HT-29 (cell line): ENCODE measurements around the gene SF3A1. TPM values are rescaled to one million over a fixed set of nuclear protein-coding genes. Genes with fewer than 3 reads are reported as not detected.
A peak's percentile ranks its signal among the peaks of the same experiment; 100 is the strongest.

Experiments used
- DNase-seq: peaks from one replicate; pipeline ENCODE4 v3.0.0-alpha.2; 2015; ENCODE audit warnings: low spot score
- total RNA-seq: library from RNA; depleted of rRNA; stranded (reverse); fragments of >200 nt; shearing (Covaris generic); gene quantifications from 2 replicates; pipeline ENCODE4 v1.2.3, GENCODE V29; 2014

The SF3A1 gene
- total RNA-seq, 1 experiment from 2014 or later: 42.3 TPM

DNA sequence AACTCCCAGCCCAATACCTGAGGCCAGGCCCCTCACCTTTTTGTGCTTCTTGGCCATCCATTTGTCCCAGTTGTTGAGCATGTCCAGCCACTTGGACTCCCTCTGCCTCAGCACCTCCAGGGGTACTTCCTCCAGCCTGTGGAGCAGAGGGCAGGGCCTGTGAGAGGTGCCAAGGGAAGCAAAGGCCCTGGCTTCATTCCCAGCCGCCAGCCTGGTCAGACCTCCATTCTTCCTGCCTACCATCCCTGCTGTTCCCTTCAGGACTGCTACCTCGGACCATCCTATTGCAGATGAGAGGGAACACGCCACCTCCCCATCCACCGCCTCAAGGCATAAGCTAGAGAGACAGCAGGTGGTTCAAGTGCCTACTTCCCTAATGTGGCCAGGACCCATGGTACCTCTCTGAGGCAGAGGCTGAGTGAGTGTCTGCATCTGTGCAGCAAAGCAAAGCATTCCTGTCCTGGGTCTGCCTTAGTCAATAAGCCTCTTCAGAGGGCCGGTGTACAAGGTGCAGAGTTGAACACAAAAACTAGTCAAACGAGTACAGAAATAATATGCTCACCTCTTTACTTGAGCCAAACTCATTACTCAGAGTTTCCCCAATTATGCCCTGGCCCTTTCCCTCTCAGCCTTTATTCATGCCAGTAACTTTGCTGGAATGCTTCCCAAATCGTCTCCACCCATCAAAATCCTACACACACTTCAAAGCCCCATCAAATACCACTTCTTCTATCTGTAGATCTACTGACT, 52.0 kb downstream of the SF3A1 start:
- peak; percentile 50 for DNase-seq

DNA sequence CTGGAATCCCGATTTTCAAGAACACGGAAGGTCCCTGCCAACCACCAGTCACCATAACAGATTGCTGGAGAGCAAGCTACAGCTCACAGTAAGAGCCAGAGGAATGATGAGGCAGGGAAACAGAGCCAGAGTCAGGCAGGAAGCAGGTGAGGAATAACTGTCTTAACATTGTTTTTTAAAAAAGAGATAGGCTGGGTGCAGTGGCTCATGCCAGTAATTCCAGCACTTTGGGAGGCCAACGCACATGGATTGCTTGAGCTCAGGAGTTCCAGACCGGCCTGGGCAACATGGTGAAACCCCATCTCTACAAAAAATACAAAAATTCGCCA, 53.9 kb downstream of the SF3A1 start:
- DNase-seq: no peak

DNA sequence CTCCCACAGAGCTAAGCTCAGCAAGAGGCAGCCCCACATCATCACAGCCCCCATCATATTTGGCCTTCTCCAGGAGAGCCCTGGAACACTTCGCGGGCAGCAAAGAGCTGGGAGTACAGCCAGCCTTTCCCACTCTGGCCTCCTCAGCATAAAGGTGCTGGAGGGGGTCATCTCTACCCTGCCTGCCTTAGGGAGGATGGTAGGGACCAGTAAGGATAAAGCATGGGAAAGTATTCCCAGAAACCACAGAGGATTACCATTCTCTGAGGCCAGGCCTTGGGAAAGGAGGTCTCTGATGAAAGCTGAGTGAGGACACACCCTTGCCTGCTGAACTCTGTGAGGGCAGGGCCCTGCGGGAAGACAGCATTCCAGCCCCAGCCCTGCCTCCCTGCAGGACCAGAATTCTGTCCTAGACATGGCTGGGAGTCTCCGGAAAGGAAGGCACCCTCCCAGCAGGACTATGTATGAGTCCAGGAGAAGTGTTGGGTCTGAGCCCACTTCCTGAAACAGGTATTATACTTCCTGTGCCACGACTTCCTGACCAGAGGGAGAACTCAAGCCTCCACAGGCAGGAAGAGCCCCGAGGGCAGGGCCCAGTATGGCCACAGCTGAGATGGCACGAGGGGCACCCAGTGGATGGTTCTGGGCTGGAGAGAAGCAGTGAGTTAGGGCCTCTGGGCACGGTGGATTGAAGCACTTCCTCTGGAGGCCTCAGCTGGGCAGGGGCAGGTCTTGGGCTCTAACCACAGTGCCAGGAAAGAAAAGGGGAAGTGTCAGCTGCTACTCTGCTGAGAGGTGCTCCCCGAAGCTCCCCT, 54.5 kb downstream of the SF3A1 start:
- DNase-seq: peak; percentile 34

DNA sequence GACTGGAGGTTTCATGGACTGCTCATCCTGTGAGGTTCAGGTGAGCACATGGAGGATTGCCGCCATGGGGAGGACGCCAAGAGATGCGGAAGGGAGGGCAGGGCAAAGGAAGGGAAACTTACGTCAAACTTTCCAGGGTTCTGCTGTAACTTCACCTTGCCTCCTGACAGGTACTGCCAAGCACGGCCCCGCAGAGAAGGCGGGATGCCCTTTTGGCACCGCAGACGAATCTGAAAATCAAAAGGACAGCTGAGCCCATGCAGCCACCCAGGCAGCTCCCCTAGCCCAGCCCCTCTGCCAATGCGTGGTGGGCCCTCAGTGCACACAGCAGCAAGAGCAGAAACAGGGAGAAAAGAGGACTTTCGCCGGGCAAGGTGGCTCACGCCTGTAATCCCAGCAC, 57.4 kb downstream of the SF3A1 start:
- no peak for DNase-seq

DNA sequence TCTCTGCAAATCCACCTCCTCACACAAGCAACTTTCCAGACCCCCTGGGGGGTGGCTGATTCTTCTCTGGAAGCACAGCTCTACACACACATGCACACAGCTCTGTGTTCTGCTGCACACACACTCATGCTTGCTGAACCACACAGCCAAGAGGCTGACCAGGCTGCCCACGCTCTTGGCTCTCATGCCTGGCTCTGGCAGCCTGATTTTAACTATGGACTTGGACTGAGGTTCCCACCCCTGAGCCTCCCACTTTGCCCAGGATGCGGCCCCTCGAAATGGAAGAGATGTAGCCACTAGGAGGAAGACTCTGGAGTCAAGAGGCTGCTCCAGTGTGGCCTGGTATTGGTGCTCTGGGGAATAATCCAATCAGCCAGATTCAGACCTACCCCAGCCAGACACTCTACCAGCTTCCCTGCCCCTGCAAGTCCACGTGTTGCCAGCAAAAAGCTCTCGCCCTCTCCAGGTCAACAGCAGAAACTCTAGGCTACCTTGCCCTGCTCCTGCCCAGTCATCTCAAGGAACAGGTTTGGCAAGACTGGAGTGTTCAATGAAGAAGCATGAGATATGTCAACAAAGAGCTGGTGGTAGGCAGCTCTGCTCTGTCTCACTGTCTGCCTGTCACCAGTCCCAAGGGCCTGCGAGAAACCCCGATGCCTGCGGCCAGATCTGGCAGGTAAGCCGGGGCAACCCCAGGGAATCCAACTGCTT, 58.5 kb downstream of the SF3A1 start:
- peak; percentile 85 for DNase-seq

DNA sequence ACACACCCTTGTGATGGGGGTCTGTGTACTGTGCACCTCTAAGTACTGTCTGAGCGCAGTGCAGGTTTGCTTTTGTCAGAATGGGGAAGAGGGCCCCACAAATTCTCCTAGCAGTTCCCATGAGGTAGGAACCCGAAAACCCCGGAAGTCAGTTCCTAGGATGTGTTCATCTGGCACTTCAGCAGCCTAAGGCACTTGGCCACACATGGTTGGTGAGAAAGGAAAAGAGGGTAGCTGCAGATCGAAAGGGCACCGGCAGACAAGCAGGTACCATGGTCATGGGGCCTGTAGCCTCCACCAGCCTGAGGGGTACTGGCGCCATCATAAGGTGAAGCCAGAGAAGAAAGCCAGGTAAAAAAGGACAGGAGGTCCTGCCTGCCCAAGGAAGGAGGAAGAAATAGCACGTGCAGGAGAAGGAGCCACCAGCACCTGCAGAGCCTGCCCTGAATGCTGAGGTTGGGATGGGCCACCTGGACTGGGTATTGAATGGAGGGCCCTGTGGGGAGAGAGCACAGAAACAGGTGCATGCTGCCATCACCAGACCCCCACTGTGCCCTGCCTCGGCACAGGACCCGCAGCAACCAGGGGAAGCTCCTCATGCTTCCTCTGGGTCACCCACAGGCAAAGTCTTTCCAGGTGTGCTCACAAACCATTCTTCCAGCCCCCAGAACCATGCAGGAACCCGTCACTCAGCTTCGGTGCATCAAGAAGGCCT, 59.3 kb downstream of the SF3A1 start:
- DNase-seq: no peak

DNA sequence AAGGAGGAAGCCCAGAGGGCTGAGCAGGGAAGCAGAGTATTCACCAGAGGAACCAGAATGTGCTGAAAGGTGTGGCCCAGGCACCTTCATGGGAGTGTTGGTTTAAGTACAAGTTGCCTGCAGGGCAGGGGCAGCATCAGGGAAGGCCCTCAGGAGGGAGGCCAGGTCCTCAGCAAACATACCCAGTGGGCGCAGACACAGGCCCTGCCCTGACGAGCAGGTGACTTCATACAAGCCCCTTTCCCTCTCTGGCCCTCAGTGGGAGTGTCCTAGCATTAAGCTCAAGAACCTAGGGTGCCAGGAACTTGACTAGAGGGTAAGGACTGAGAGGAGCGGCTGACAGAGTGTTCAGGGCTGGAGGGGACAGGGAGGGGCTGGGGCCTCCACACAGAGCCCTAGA, 59.9 kb downstream of the SF3A1 start:
- DNase-seq: no peak

DNA sequence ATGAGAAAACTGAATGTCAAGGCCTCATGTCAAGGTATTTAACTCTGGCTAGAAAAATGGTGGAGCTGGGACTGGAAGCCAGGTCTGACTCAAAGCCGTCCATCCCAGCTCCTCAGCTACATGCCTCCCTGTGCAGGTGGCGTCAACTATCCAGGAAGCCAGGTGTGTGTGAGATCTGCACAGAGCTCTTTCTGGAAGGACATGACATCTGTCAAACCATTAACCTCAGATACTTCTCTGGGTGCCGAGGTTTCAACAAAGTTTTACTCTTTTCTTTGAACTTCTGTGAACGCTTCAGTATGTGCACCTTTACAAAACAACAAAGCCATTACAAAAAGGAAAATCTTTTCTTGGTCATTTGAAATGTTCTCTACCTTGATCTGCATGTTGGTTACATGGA, 60.4 kb downstream of the SF3A1 start:
- no peak for DNase-seq

DNA sequence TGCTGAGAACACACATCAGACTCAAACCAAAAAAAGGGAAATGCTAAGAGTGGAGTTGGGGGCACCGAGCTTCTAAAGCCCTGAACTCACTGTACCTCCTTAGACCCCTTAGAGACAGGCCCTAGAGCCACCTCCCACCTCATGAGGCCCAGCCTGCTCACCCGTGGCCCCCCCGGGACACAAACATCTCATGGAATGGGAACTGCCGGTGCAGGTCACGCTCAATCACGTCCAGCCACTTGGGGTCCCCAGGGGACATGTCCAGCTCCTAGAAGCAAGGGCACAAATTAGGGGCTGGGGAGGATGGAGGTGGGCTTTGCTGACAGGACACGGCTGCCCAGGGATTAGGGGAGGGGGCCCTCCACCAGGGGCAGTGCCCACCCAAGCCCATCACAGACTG, 61.1 kb downstream of the SF3A1 start:
- no peak for DNase-seq

DNA sequence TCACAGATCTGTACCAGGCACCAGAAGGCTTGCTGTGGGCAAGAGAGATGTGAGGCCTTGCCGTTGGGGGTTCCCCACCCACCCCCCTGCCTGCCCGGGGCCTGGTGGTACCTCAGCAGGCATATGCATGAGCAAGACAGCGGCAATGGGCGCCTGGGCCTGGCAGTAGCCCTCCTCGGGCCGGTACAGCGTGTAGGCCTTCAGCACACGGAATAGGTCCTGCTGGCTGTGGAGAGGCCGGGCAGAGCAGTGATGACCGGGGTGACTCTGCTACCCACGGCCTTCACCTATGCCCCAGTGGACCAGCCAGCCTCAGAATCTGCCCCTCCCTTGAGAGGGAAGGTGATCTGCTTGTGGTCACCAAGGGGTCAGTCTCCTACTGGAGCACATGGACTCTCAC, 61.9 kb downstream of the SF3A1 start:
- DNase-seq: no peak

DNA sequence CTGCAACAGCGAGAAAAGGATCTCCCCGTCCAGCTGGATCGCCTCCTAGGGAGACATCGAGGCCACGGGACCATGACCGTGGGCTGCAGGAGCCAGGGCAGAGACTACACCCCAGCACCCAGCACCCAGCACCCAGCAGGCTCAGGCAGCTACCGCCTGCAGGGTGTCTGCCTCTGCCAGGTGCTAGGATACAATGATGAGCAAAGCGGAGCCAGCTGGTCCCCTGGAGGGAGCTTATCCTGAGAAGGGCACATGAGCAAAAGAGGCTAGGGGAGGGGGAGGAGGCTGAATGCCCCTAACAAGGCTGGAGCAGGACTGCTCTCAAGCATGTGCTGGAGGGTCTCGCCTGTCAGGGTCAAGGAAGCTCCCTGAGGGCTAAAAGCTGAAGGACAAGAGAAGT, 62.6 kb downstream of the SF3A1 start:
- no peak for DNase-seq

DNA sequence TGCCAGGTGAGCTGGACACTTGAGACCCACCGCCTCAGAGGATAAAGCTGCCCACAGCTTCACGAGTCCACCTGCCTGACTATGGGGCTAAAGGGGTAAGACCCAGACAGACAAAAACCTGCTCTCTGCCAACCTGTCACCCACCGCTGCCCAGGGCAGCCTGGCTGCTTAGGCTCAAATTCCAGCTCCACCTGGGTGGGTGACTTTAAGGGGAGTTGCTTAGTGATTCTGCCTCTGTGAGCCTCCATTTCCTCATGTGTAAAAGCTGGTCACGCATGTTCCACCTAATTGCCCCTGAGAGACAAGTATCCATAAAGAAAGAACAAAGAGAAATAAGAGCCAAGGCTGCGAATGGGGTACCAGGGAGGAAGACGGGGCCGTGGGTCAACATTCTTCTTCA, 63.7 kb downstream of the SF3A1 start:
- DNase-seq: no peak

DNA sequence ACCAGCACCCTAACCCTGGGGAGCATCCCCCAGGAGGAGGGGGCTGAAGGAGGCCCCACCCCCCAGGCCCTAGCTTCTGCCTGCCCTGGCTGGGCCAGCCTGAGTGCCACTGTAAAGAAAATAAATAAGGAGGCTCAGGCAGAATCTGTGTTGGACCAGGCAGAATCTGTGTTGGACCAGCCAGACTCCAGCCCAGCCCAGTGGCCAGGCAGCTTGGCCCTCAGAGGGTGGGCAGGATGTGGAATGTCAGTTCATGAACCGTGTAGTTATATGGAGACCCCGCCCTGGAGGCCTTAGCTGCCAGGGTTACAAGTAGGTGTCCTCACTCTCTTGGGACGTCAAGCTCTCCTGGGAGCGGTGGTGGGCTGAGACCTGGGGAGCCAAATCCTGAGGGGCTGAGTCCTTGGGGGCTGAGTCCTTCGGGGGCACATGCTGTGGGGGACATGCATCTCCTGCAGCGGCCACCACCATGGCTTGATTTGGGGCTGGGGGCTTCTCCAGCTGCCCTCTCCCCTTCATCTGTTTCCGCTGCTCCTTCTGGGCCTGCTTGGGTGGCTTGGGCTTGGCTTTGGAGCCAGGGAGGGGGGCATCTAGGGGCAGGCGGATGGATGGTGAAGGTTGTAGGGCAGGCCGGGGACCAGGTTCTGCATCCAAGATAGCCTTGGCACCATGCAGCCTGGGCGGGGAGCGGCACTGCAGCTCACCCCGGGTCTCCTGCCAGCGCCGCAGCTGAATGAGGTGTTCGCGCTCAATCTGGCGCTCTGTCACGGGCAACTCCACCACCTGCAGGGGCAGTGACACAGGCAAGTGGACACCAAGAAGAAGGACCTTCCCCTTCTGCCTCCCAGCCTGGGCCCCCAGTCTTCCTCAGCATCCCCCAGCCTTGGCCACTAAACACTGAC, 64.4 kb downstream of the SF3A1 start:
- DNase-seq: no peak

DNA sequence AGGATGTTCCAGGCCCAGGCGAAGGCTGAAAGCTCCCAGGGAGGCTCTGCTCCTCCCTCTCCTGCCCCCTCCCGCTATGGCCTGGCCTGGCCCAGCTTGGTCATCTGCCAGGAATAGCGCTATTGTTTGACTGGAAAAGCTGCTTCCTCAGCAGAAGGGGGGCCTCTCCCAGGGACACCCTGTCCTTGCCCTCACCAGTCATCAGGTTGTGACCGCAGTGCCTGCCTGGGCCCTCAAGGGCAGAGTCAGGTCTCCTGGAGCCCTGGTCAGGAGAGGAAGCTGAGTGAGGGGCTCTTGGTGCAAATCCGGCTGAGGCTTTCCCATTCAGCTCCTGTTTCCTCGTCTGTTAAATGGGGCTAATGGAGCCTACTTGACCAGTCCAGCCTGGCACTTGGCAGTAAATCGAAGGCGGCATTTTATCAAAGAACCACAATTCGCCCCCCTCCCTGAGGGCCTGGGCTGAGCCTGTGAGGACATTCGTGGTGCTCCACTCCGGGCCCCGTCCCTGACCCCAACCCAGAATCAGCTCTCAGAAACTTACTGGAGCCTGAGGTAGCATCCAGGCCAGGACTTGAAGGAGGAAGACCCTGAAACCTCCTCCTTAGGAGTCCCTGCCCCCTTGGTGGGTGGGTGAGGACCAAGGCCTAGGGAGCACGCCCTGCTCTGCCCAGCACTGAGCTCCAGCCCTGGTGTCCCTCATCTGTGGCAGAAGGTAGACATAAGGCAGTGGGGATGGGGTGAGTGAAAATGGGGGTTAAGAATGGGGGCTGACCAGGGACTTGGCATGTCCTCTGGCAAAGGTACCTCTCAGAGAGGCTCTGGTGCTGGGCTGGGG, 65.4 kb downstream of the SF3A1 start:
- DNase-seq: peak; percentile 74

DNA sequence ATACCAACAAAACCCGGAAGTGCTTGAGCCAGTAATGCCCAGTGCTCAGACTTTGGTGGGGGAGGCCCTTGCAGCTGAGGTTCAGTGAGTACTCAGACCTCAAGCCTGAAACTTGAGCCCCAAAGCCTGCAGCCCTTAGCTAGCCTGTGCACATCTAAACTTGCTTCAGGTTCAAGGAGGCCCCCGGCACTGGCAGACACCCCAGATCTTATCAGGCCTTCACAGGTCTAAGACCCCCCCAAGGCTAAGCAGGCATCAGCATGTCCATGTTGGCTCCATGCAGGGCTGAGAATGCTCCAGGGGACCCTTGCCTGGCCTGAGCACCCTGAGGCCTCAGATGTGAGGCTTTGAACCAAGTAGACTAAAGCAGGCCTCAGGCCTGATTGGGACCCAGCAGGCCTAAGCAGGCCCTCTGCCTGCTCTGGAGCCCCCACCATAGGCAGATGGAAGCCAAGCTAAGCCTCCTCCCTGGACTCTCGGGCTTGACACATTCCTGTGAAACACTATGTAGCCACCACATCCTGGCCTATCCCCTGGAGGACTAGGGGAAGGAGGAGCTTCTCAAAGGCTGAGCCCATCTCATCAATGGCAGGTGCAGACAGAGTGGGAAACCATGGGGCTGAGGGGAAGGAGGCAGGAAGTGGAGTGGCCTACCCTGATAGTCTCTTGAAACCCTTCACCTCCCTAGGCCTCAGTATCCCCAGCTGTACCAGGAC, 66.2 kb downstream of the SF3A1 start:
- DNase-seq: peak; percentile 62

DNA sequence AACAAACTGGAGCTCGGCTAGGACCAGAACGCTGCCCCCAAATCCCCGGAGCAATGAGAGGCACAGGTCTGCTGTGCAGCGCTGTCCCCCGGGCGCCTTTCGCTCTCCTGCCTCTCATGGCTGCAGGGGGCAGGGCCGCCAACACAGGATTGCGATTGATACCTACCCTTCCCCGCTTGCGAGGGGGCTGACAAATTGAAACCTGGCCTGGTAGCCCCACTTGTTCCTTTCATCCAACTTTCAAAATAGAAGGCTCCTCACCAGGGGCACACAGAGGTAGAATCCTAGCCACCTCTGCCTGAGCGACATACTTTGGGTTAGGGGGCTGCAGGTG, 66.7 kb downstream of the SF3A1 start:
- no peak for DNase-seq

DNA sequence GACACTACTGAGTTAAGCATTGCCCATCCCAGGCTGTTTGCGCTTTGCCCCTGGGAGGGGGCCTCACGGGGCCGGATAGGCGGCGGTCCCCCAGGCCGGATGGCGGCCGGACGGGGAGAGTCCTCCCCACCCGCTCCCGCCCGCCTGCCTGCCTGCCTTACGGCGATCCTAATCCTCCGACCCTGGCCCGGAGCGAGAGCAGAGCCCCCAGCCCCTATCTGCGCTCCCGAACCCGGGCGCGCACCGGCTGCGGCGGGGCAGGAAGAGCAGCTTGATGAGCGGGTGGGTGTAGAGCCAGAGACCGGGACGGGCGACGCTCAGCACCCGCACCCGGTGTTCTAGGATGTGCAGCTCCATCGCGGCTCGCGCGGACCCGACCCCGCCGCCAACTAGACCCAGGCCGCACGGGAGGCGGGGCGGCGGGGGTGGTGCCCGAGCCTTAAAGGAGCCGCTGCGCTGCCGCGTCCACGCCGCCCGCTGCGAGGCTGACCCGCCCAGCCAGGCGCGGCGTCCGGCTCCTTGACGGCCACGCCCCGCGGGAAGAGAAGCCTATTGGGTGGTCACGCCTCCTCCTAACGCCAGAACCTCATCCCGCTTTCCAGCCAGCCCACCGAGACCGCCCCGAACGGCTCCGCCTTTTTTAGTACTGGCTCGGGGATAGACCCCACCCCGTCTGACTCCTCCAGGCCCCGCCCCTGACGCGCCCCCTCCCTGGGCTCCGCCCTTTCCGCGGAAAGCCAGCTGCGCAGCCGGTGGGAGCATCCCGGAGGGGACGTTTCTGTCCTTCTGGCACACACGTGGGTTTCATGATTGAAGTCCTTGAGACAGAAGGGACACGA, 67.3 kb downstream of the SF3A1 start, which contains the start of gene CASTOR1:
CASTOR1 (minus strand) TSS at position 365 of the 839 bp plus-strand sequence; CDS start at position 357, 8 bp downstream.
- peak; percentile 86 for DNase-seq

DNA sequence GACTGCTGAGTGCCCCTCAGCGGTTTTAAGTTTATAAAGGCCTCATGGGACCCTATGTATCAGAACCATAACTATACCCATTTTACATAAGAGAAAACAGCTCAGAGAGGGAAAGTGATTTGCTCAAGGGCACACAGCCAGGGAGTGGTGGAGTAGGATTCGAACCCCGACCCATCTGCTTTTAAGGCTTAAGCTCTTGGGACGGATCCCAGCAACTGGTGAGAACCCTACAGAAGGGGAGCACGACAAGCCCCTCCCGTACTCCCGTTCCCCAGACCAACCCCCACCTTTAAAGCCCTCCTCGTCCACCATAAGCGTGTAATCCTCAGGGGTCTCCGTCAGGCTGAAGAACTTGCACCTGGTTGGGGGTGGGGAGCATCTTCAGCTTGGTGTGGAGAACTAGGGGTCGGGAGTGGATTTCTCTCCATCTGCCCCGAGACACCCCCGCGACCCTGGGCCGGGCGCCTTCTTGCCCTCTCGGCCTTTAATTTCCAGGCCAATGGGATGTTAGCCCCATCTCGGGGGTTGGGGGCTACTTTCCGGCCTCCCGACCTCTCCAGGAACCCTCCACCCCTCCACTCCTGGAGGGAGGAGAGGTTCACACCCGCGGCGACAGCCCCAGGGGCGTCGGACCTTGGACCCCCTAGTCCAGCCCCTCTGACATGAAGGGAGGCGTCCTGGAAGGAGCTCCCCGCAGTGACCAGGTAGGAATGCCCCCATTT, 68.1 kb downstream of the SF3A1 start:
- DNase-seq: no peak
